ENCODE results near the gene SCCPDH.
A peak's percentile ranks its signal among the peaks of the same experiment; 100 is the strongest.

The SCCPDH gene

DNA sequence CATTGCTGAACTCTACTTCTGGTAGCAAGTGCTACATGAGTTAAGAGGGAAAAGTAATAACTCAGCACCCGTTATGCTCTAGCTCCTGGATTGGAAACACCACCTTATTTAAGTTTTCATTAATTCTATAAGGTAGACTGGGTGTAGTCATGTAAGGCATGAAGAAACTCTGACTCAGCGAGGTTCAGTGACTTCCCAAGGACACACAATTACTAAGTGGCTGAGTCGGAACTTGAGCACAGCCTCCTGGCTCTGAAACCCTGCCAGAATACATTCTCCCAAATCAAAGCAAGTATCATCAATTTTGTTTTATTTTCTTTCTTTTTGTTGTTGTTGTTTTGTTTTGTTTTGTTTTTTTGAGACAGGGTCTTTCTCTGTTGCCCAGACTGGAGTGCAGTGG, 29.1 kb upstream of the SCCPDH start:
- no peak overlapping the region for H3K27ac ChIP-seq
- TF ChIP-seq, protein P1, sequence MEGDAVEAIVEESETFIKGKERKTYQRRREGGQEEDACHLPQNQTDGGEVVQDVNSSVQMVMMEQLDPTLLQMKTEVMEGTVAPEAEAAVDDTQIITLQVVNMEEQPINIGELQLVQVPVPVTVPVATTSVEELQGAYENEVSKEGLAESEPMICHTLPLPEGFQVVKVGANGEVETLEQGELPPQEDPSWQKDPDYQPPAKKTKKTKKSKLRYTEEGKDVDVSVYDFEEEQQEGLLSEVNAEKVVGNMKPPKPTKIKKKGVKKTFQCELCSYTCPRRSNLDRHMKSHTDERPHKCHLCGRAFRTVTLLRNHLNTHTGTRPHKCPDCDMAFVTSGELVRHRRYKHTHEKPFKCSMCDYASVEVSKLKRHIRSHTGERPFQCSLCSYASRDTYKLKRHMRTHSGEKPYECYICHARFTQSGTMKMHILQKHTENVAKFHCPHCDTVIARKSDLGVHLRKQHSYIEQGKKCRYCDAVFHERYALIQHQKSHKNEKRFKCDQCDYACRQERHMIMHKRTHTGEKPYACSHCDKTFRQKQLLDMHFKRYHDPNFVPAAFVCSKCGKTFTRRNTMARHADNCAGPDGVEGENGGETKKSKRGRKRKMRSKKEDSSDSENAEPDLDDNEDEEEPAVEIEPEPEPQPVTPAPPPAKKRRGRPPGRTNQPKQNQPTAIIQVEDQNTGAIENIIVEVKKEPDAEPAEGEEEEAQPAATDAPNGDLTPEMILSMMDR (conservative IDR thresholded peaks at IDR 0.05), result no peak

DNA sequence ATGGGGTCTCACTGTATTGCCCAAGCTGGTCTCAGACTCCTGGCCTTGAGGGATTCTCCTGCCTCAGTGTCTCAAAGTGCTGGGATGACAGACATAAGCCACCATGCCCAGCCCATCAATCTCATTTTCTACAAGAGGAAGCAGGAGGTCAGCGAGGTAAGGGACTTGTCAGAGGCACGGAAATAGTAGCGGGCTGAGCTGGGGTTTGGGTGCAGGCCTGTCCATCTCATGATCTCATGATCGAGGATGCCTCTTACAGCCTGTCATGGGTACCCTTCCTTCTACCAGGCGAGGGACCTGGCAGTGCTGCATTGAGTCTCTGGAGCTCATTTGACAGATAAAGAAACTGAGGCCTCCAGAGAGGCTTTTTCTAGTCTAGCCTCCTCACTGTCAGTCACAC, 28.5 kb upstream of the SCCPDH start:
- TF ChIP-seq, protein P1 (conservative IDR thresholded peaks at IDR 0.05), result no peak
- no peak overlapping the region for H3K27ac ChIP-seq

DNA sequence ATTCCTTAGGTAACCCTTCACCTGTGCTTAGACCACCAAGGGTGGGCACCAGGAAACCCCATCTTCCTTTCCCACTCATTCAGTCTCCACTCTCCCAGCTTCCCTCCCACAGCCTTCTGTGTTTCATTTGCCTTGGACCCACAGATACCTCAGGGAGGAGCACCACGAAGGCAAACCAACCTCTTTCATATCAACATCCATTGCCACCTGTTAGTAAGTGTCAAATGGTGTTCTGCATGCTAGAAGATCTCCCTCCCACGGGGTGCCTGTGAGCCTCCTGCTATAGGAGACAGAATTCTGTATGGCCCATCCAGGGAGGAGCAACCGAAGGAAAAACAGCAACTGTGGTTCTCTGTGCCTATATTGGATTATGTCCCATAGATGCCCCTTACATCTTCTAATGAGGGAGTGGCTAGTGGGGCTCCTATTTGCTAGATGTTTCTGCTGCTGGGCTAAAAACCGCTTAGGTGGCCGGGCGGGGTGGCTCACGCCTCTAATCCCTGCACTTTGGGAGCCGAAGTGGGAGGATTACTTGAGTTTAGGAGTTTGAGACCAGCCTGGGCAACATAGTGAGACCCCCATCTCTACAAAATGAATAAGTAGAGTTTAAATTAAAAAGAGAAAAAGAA, 25.6 kb upstream of the SCCPDH start:
- peak overlapping the region; percentile 51; the same call in 1 of the 2 replicates for H3K27ac ChIP-seq
- TF ChIP-seq, protein P1 (conservative IDR thresholded peaks at IDR 0.05), result no peak

DNA sequence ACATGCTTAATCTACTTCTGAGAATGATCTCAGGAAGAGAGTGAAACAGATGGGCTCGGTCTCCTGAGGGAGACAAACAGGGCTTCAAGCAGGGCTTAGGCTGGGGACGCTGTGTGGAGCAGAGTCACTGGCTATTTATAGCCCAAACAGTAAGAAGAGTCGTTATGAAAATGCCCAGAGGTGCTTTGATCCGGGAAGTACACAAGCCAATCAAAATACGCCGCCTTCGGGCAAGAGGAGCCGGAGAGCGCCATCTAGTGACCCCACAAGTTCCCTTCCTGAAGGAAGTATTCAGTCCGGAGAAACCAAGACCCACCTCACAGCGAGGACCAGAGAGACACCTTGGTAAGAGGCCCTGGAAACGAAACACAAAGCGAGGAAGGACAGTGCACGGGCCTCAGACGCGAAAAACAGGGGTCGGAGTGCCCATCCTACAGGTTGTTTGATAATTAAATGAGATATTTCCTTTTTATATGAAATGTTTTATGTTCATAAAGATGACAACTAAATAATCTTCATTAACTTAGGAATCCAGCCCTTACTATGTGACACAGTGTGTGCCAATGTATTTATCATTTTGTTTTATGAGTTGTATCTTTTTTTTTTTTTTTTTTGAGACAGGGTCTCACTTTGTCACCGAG, 25.0 kb upstream of the SCCPDH start:
- H3K27ac ChIP-seq, result peak overlapping the region; percentile 51; the same call in 1 of the 2 replicates
- TF ChIP-seq, protein P1 (conservative IDR thresholded peaks at IDR 0.05), result peak; percentile 93

DNA sequence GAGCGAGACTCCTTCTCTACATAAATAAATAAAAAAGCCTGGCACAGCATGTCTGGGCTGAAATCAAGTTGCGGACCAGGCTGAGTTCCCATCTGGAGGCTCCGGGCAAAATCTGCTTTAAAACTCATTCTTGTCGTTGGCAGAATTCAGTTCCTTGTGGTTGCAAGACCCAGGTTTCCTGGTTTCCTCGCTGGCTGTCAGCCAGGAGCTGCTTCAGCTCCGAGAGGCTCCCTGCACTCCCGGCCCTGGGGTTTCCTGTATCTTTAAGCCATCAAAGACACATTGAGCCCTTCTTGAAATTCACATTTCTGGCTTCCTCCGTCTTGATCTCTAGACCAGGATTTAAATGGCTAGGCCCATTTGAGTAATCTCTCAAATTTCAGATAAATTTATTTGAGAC, 20.6 kb upstream of the SCCPDH start:
- TF ChIP-seq, protein P1 (conservative IDR thresholded peaks at IDR 0.05), result no peak
- H3K27ac ChIP-seq, result no peak overlapping the region

DNA sequence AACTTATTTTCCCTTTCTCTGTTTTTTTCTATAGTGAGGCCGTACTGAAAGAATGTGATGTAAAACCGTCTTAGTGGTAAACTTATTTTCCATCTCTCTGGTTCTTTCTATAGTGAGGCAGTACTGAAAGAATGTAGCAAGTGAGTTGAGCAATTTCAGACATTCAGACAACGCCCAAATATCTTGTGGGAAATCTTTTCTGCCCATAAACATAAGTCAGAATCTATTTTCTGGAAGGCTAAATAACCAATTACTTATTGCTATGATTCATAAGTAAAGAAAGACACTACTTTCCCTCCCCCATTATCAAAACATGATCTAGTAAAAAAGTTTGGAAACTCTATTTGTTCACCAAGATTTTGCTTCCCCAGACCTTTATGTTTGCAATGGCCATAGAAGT, 18.8 kb upstream of the SCCPDH start:
- TF ChIP-seq, protein P1 (conservative IDR thresholded peaks at IDR 0.05), result no peak
- no peak overlapping the region for H3K27ac ChIP-seq

DNA sequence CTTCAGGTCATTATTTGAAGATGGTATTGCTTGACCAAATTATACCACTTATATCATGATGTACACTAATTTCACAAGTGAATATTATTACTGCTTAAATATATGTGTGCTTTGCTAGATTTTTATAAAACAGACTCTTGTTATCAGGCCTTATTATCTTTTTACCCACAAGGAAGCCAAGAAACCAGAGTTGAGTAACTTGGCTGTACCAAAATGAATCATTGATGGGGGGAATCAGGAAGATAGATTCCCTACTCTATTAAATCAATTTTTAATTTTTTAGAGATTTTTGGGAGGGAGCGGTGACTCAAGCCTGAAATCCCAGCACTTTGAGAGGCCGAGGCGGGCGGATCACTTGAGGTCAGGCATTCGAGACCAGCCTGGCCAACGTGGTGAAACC, 16.0 kb upstream of the SCCPDH start:
- TF ChIP-seq, protein P1 (conservative IDR thresholded peaks at IDR 0.05), result no peak
- H3K27ac ChIP-seq, result no peak overlapping the region

Data from VCaP (cell line).